Measurements from ENCODE around the gene AGL.
A peak's percentile ranks its signal among the peaks of the same experiment; 100 is the strongest.
"Not testable (repeated sequence)": the region's sequence is repeated elsewhere in the genome, so short reads cannot be mapped to it uniquely, and the experiment has no call there.

Gene AGL

DNA sequence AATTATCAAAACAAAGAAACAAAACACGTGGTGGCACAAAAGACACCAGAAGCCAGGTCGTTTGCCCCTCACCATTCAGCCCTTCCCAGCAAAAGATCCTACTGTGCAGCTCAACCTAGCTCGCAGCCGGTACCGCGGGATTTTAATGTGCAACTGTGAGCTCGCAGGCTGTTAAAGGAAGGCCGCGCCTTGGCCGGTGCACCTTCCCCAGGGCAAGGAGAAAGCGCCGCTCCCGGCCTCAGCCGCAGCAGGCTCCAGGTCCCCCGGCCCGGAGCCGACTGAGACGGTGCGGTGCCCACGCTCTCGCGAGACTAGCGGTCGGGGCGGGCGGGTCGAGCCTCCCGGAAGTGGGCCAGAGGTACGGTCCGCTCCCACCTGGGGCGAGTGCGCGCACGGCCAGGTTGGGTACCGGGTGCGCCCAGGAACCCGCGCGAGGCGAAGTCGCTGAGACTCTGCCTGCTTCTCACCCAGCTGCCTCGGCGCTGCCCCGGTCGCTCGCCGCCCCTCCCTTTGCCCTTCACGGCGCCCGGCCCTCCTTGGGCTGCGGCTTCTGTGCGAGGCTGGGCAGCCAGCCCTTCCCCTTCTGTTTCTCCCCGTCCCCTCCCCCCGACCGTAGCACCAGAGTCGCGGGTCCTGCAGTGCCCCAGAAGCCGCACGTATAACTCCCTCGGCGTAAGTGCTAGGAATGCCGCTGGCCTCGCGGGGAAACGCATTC is at the start of gene AGL:
Gene AGL (plus strand): TSS at position 618 of the 715 bp plus-strand sequence. CDS start 682 bp downstream, outside the sequence.
- DNase-seq = peak; percentile 88

DNA sequence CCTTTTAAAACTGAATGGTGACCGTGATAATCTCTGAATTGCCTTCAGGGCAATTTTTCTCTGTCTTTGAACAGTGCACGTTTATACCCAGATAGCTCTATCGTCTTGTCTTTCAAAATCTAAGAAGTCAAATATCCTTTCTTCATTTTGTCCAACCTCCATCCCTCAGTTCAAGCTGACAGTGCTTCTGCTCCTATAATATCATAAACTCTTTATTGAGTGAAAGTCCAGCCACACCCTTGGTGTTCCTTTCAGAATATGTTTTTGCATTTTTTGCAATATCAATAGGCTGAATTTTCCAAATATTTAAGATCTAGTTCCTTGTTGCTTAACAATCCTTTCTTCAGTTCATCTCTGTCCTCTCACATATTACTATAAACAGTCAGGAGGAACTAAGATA is 48.6 kb upstream of the AGL start:
- no peak for DNase-seq

DNA sequence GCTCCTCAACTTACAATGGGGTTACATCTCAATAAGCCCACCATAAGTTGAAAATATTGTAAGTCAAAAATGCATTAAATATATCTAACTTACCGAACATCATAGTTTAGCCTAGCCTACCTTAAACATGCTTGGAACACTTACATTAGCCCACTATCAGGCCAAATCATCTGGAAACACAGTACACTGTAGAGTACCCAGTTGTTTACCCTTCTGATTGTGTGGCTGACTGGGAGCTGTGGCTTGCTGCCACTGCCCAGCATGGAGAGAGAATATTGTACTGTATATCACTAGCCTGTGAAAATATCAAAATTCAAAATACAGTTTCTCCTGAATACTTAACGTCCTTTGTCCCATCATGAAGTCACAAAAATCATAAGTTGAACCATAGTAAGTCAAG is 43.3 kb upstream of the AGL start:
- no peak for DNase-seq

DNA sequence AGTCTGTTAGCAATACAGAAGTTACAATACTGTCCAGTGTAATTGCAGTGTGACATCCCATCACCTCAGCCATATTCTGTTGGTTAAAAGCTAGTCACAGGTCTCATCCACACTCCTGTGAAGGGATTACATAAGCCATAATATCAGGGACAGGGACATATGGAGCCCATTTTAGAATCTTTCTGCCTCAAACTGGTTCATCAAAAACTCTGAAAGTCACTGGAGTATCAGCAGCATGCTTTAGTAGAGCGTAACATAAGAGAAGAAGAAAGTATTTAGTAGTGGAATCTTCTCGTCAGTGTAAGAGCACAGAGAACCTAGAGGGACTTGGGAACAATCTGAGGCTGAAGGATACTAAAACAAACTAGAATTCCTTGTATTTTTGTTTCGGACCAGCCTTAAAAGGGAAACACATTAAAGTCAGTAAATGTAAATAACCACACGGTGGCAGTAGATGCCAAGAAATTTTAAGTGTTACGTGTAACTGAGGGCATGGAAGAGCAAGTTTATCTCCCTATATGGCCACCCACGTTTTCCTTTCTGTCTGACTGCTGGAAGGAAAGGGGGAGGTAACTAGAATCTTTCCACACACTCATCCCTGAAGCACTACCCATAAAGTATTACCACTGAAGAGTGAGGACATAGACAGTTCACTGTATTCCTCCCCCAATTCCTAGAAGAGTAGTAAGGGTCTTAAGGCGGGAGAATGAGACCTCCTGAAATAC is 41.6 kb upstream of the AGL start:
- peak; percentile 80 for DNase-seq

DNA sequence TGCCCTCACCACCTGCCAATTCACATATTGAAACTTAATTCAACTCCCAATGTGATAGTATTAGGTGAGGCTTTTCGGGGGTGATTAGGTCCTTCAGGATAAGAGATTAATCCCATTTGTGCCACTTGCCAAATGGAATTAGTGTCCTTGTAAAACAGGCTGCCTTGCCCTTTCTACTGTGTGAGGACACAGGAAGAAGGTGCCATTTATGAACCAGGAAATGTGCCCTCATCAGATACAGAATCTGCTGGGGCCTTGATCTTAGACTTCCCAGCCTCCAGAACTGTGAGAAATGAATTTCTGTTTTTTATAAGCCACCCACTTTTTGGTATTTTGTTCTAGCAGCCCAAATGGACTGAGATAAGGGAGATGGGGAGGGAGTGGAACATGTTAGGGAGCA is 39.1 kb upstream of the AGL start:
- DNase-seq = no peak

DNA sequence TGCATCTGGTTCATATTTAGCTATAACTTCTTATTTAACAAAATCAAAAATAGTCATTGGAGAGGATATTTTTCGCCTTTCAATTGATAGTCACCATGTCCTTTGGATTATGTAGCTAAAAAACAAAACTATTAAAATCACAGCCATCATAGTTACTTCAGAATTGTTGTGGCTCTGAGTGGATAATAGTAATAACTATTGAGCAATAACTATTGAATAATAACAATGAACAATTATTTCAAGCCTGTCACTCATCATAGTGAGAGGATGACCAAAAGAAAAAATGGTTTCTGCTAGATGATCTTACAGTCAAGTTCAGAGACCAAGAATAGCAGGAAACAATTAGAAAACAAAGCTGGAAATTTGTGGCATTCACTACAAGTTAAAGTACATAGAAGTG is 38.4 kb upstream of the AGL start:
- no peak for DNase-seq

DNA sequence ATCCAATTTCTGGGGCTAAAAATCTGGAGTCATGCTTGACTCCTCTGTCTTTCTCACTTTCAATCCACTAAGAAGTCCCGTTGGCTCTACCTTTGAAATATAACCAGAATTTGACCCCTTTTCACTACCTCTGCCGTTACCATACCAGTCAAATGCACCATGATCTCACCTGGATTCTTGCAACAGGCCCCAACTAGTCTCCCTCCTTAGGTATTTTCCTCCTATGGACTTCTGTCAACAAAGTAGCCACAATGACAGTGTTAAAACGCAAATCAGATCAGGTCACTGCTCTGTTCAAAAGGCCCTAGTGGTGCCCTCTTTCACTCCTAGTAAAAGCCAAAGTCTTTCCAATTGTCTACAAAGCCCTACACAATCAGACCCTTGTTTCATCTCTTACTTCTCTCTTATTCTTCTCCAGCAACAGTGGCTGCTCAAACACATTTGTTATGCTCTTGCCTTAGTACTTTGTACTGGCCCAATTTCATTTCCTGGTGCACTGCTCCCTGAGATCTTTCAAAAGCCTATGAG is 35.7 kb upstream of the AGL start:
- no peak for DNase-seq

DNA sequence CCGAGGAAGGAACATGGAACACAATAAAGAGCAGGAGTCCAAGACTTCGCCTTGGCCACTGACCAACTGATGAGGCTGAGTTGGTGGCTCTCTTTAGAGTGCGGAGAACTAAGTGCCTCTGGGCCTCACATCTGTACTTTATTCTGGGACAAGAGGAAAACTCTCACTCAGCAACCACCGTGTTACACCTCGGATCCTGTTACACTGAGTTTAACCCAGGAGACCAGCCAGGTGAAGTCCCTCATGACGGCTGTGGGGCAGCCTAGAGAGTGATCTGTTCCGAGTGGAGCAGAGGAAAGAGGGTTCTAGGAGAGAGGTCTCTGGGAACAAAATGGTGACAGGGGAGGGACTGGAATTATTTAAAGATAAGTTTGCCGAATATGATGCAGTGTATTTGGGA is 33.5 kb upstream of the AGL start:
- DNase-seq = no peak

DNA sequence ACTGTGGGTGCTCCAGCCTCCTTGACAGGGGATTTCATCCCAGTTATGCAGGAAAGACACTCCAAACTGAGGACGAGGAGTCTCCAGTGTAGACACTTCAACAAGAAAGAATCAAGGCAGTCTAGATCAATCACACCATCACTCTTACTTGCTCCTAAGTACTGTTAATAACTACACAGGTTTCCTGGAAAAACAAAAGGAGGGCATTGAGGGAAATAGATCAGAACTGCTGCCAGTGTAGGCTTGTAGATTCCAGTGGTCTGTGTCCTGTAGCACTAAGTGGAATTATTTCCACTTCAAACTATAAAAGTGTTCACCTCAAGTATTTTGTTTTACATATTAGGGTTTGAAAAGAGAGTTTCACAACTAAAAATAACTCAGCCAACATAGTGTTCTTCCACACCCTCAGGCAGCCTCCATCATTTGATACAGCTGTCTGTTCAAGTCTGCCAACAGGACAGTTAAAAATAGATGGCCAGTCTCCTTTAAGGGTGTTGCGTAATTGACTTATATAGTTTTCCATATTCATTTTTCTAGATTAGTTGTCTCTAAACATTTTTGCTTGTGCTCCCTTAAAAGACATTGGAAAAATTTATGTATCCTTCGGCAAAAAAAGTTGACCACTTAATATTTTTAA is 32.0 kb upstream of the AGL start:
- no peak for DNase-seq

DNA sequence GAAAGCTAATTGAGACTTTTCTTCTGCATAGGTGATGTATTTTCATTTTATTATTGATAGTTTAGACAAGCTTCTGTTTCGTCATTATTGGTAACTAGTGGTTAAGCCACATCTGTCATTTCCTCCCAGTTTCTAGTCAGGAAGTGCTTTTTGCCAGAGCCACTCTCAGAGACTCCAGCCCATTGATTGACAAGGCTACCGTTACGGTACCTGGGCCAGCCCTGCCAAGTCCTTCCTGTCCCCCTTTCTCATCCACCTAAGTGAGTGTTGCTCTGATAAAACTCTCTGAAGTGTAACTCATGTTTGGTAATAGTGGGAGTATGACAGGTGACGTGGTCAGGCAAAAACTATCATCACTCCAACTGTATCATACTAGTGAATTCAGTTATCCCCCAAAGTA is 29.6 kb upstream of the AGL start:
- no peak for DNase-seq

DNA sequence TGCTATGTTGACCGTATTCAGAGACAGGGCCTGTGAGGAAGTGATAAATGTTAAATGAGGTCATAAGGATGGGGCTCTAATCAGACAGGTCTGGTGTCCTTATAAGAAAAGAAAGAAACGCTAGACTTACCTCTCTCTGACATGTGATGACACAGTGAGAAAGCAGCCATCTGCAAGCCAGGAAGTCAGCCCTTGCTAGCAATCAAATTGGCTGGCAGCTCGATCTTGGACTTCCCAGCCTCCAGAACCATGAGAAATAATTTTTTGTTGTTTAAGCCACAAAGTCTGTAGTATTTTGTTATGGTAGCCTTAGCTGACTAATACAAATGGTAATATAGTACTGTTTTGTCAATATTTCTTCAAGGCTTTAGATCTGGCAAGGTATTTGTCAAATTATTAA is 25.1 kb upstream of the AGL start:
- no peak for DNase-seq

DNA sequence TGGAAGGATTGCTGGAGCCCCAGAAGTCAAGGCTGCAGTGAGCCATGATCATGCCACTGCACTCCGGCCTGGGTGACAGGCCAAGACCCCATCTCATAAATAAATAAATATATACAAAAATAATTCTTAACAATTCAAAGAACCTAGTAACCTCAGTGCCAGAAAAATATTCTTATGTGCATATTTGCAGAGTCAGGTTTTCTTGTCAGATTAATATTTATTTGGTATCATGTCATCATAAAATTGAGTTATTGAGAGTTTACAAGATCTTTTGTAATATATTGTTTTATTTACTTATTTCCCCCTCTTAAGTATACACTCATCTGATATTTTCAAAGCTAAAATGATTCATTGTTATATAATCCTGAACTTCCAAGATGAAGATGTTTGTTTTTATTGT is 24.5 kb upstream of the AGL start:
- no peak for DNase-seq

DNA sequence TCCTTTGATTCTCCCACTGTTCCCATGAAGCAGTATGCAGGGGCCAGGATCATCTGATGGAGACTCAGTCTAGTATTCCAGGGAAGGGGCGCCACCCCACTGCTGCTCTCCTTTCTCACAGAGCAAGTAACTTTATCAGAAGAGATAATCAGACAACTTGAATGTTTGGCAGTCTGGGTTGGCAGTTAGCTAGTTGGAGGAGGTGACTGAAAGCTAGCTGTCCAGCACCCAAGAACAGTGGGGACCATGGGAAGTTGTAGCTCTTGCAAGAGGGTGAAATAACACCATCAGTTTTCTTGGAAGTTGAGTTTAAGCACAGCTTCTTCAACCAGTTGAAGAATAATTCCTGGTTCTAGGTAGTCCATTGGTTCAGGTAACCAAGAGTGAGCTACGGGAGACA is 22.2 kb upstream of the AGL start:
- no peak for DNase-seq

DNA sequence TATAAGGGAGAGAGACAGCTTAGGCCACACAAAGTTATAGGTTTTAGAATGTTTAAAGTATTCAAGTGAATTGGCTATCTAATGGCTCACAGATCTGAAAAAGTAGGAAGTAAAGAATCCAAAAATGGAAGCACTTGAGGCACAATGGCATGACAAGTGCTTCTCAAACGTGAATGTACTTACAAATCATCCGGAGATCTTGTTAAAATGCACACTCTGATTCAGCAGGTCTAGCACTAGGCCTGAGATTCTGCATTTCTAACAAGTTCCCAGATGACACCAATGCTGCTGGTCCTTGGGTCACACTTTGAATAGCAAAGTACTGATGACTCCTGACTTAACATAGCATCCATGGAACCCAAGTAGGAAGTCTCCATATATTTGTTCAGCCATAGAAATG is 20.9 kb upstream of the AGL start:
- DNase-seq = peak; percentile 43

DNA sequence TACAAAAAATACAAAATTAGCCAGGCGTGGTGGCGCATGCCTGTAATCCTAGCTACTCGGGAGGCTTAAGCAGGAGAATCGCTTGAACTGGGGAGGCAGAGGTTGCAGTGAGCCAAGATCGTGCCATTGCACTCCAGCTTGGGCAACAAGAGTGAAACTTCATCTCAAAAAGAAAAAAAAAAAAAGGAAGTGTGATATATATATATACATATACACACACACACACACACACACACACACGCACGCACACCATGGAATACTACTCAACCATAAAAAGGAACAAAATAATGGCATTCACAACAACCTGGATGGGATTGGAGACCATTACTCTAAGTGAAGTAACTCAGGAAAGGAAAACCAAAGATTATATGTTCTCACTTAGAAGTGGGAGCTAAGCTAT is 16.2 kb upstream of the AGL start:
- DNase-seq = not testable (repeated sequence)

DNA sequence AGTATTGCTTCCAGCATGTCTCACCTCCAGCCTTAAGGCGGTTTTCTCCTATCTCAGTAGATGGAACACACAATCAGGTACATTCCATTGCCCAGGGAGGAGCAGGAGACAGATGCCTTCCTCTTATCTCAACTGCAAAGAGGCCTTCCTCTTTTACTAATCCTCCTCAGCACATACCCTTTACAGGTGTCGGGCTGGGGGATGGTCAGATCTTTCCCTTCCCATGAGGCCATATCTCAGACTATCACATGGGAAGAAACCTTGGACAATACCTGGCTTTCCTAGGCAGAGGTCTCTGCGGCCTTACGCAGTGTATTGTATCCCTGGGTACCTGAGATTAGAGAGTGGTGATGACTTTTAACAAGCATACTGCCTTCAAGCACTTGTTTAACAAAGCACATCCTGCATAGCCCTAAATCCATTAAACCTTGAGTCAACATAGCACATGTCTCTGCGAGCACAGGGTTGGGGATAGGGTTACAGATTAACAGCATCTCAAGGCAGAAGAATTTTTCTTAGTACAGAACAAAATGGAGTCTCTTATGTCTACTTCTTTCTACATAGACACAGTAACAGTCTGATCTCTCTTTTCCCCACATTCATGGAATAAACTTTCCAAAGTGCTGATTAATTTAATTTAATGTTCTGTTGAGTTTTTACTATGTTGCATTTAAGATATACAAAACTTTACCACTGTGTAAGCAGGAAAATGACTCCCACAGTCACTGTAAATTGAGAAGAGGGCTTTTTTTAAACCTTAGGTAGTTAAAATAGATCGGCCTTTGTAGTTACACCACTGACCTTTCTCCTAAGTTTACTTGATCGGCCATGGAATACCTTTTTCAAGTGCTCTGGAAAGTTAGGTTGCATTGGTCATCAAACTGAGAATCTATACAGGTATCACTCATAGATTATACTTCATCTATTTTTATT is 13.7 kb upstream of the AGL start:
- peak; percentile 33 for DNase-seq

DNA sequence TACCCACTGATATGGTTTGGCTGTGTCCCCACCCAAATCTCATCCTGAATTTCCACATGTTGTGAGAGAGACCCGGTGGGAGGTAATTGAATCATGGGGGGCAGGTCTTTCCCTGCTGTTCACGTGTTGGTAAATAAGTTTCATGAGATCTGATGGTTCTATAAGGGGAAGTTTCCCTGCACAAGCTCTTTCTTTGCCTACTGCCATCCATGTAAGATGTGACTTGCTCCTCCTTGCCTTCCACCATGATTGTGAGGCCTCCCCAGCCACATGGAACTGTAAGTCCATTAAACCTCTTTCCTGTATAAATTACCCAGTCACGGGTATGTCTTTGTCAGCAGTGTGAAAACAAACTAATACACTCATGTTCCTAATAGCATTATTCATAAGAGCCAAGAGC is 9.8 kb upstream of the AGL start:
- not testable (repeated sequence) for DNase-seq

DNA sequence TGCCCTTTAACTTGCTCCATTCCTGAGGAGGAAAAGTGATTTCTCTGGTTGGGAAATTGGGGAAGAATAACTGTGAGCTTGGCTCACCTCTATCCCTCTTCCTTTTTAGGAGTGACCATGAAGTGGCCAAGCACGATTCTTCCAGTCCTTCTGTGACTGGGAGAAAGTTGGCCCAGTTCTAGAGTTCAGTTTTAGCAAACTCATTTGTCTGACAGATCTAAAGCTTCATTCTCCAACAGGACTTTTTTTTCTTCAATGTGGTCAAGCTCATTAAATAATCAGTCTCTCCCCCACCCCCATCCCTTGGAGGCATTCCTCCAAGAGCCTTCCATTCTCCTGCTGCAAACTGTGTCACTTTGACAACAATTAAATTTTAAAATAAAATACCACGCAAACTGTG is 6.4 kb upstream of the AGL start:
- no peak for DNase-seq

DNA sequence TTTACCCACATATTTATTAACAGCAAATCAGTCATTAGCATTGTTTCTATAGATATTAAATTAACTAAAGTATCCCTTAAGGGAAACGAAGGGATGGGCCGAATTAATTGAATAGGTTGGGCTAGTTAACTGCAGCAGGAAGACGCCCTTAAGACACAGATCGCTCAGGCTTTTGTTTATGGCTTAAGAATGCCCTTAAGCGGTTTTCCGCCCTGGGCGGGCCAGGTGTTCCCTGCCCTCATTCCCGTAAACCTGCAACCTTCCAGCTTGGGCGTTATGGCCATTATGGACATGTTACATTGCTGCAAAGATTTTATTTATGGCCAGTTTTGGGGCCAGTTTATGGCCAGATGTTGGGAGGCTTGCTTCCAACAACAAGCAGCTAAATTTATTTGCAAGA is 5.0 kb upstream of the AGL start:
- not testable (repeated sequence) for DNase-seq

DNA sequence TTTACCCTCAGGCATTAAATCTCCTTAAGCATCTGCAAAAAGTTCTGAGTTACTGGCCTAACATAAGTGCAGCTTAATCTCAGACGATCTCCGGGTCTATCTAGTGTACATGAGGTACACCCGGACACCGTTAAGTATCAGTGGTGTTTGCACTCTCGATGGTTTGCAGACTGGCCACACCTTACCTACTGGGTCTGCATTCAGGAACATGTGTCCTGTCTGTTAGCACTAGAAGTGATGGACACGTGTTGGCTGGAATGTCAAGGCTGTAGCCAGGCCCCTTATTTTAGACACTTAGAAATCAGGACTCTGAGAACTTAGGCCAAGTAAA is 783 bp upstream of the AGL start:
- DNase-seq = peak; percentile 39

DNA sequence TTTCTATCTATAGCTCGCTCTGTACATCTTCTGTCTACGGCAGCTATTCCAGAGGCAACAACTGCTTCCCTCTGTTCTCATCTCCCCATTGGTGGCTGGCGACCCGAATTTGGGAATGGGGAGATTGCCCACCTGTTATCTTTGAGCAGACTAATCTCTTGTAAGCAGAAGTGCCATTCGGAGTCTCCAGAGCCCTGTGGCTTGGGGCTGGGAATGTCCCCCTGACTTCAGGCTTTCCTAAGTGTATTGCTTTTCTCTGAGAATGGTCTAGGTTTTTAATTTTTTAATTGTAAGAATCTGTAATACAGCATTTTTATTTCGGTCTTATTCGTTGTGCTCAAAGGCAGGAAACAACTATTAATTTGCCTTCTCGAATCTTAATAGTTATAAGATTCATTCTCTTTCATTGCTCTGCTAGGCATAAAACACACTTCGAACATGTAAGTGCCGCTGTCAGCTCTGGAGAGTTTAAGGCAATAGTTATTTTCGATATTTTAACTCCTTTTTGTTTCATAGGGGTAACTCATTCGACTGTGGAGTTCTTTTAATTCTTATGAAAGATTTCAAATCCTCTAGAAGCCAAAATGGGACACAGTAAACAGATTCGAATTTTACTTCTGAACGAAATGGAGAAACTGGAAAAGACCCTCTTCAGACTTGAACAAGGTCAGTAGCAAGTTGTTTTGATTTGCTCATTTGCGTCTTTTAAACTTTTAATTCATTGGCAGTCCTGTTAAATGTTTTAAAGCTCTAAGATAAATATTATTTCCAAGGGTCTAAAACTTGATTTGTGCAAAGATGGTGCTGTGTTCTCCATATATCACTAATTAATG is 514 bp downstream of the AGL start:
- no peak for DNase-seq

DNA sequence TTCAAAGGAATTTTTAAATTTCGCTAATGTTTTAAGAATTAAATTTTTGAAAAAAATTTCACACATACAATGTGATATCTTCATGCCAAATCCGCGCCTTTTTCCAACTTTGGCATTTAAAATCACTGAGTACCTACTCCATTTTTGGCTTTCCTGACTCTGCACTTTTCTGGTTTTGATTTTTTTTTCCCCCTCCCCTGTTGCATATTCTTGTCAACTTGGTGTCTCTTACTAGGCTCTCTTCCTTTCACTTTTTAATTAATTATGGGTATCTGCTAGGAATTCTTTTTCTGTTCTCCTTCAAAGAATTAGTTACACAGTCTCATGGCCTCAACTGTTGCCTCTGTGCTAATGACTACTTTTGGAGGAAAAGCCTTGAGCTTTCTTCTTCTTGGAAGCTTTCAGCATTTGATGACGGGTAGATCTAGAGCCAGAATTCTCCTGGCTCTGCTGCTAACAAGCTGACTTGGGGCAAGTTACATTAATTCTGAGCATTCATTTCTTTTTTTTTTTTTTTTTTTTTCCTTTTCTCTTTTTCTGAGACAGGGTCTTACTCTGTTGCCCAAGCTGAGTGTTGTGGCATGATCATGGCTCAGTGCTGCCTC is 1.8 kb downstream of the AGL start:
- no peak for DNase-seq
